Mucosa of descending colon (tissue), 3 donors: ENCODE measurements around the gene RABGGTA. TPM values are rescaled to one million over a fixed set of nuclear protein-coding genes. Genes with fewer than 3 reads are reported as not detected.

Experiments
- ATAC-seq: fragments of 200-7000 bp; cut with Tn5 transposase; one replicate; pipeline ENCODE4 v1.9.1; 2020; ENCODE audit warnings: mild to moderate bottlenecking, moderate library complexity
- DNase-seq, 3 donors: peaks; one replicate each; pipeline ENCODE4 v3.0.0-alpha.2; 2020
- H3K36me3 ChIP-seq: fragments of 200-600 bp; one replicate; pipeline ENCODE4 v1.8.0; 2021; ENCODE audit warnings: low read depth, mild to moderate bottlenecking
- H3K4me1 ChIP-seq: fragments of 200-600 bp; one replicate; pipeline ENCODE4 v1.8.0; 2021; ENCODE audit warnings: low read depth, mild to moderate bottlenecking
- H3K4me3 ChIP-seq: fragments of 200-600 bp; one replicate; pipeline ENCODE4 v1.8.0; 2021; ENCODE audit warnings: mild to moderate bottlenecking
- H3K9me3 ChIP-seq: fragments of 200-600 bp; one replicate; pipeline ENCODE4 v1.8.0; 2021; ENCODE audit warnings: mild to moderate bottlenecking
- intact Hi-C, 2 donors: fragments of 100-400 bp; cut with DNase I in 1 of 2; cut with micrococcal nuclease in 1 of 2; formaldehyde crosslinking; loops; one replicate each; pipeline versions ENCODE4 v1.11.0 to v1.11.1; 2022; cut with DNase I, micrococcal nuclease
- total RNA-seq, 3 donors: library from RNA; stranded (reverse); fragmentation: NEBNext Ultra II Directional in 2 of 3; extraction: Animal tissue kit (Norgen Biotek cat#: 25700) in 2 of 3; gene quantifications; one replicate each; pipeline versions ENCODE4 v1.2.1 to v1.2.4, GENCODE V29; 2021 to 2023
- TF ChIP-seq, protein P1 (sequence below): fragments of 200-600 bp; IDR thresholded peaks from one replicate; pipeline ENCODE4 v1.8.0; 2022; ENCODE audit warnings: antibody characterized with exemption, mild to moderate bottlenecking
- donor health status: DM: no; HTN: no; CAD: no; lungs with moderate emphysema.
- donor health status: DM: no; HTN: no; CAD: no.
- donor health status: DM: no; HTN: yes; CAD: no.

RABGGTA gene
- total RNA-seq, 3 donors from 2014 or later = 31.6 to 52.9 (median 41.3) TPM

DNA sequence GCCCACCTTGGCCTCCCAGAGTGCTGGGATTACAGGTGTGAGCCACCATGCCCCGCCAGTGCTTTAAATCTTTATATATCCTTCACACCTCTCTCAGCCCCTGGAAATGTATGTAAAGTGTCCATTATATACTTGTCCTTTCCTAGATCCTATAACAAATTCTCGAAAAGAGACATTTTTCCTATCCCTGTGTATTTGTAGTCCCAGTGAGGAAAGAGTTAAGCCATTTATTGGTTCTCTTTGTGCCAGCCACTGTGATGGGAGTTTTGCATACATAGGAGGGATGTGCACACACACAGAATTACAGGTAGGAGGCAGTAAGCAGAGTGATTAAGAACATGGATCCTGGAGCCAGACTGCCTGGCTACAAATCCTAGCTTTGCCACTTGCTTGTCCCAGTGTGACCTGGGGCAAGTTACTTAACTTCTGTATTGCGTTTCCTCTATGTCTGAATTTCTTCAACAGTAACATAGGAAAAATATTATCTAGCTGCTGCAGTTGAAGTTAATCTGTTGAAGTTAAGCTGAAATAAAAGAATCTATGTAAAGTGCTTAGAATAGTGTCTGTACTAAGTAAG is 2.1 kb upstream of the RABGGTA start:
- TF ChIP-seq, protein P1, sequence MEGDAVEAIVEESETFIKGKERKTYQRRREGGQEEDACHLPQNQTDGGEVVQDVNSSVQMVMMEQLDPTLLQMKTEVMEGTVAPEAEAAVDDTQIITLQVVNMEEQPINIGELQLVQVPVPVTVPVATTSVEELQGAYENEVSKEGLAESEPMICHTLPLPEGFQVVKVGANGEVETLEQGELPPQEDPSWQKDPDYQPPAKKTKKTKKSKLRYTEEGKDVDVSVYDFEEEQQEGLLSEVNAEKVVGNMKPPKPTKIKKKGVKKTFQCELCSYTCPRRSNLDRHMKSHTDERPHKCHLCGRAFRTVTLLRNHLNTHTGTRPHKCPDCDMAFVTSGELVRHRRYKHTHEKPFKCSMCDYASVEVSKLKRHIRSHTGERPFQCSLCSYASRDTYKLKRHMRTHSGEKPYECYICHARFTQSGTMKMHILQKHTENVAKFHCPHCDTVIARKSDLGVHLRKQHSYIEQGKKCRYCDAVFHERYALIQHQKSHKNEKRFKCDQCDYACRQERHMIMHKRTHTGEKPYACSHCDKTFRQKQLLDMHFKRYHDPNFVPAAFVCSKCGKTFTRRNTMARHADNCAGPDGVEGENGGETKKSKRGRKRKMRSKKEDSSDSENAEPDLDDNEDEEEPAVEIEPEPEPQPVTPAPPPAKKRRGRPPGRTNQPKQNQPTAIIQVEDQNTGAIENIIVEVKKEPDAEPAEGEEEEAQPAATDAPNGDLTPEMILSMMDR = no peak
- Histone ChIP-seq H3K9me3 (no peaks in the 10 kb centered on the region), H3K4me3 (no peak overlapping the region), H3K36me3 (no peaks in the 10 kb centered on the region), H3K4me1 (no peaks in the 10 kb centered on the region)
- intact Hi-C loops = no loop called here
- ATAC-seq (no peak), DNase-seq (no peak)

- intact Hi-C loops = no loop called here
- Histone ChIP-seq H3K36me3 (no peaks in the 10 kb centered on the region), H3K9me3 (no peaks in the 10 kb centered on the region), H3K4me1 (no peaks in the 10 kb centered on the region), H3K4me3 (no peak overlapping the region)
- ATAC-seq (no peak), DNase-seq (no peak)
- TF ChIP-seq, protein P1 = no peak
Observed at GRCh38 chr14:24272467-24272866, 1.1 kb upstream of the RABGGTA start.

DNA sequence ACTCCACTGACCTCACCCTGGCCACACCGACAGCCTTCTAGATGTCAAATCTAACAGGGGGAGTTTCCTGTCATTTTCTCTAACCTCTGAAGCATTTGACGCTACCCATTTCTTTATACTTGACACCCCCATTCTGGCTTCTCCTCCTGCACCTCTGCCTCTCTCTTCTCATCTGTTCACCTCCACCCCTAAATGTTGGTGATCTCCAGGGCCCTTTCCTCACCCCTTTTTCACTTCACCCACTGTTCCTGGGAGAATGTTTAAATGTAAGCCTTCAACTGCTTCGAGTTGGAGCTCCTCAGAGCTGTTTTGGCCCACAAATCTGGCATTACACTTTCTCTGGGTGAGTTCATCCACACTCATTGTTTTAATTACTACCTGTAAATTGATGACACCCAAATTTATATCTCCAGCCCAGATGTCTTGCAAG is 452 bp upstream of the RABGGTA start:
- Histone ChIP-seq H3K4me1 (no peaks in the 10 kb centered on the region), H3K36me3 (no peaks in the 10 kb centered on the region), H3K9me3 (no peaks in the 10 kb centered on the region), H3K4me3 (no peak overlapping the region)
- ATAC-seq (no peak), DNase-seq (peak in 1 of 3 donors; percentile 3)
- TF ChIP-seq, protein P1 = no peak
- intact Hi-C loops = no loop called here

GRCh38 chr14:24270537-24271133 is 762 bp downstream of the RABGGTA start:
- peak; percentile 16 for ATAC-seq
- intact Hi-C loops = no loop called here

DNA sequence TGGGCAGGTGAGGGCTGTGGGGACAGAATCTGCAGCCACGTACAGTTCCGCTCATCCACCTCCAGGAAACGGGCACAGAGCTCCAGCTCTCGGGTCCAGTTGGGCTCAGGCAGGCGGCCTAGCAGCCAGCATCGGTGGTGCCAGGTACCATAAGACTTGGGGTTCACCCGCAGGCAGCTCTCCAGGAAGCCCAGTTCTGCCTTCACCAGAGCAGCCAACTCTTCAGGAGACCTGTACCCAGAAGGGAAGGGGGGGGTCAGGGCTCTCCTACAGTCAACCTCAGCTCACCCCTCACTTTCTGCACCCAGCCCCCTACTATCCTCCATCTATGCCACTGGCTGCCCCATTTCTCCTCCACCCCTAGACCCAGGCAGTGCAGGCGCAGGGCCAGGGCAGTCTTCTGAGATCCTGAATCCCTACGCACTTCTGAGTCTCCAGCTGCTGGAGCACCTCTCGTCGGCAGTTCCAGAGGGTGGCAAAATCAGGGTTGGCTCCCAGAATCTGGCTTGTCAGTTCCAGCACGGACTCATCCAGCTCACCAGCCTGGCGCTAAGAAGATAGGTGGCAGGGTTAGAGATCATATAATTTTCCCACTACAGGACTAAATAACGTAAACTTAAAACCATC is 1.4 kb downstream of the RABGGTA start:
- ATAC-seq = no peak
- H3K4me3 ChIP-seq = no peak overlapping the region
- TF ChIP-seq, protein P1 = no peak
- no peaks in the 10 kb centered on the region for H3K9me3 ChIP-seq
- peak in 1 of 3 donors; percentile 29 for DNase-seq
- intact Hi-C loops = no loop called here
- no peaks in the 10 kb centered on the region for H3K4me1 ChIP-seq
- H3K36me3 ChIP-seq = no peaks in the 10 kb centered on the region

More at GRCh38 chr14:24270537-24271133, 762 bp downstream of the RABGGTA start:
- TF ChIP-seq, protein P1 = no peak
- no peaks in the 10 kb centered on the region for H3K4me1 ChIP-seq
- peak overlapping the region; percentile 71 for H3K4me3 ChIP-seq
- no peaks in the 10 kb centered on the region for H3K9me3 ChIP-seq
- no peaks in the 10 kb centered on the region for H3K36me3 ChIP-seq
- DNase-seq = no peak
